Natural killer cell (primary cell): ENCODE results near the gene MS4A5. TPM values are rescaled to one million over a fixed set of nuclear protein-coding genes. Genes with fewer than 3 reads are reported as not detected.
A peak's percentile ranks its signal among the peaks of the same experiment; 100 is the strongest.
"Not testable (repeated sequence)": the region's sequence is repeated elsewhere in the genome, so short reads cannot be mapped to it uniquely, and the experiment has no call there.

ENCODE experiments used
- ATAC-seq, 3 donors: fragments of 150-1000 bp in 2 of 3; fragments of 200-7000 bp in 1 of 3; cut with Tn5 transposase; 1 replicate in 1 of 3; 2 replicates in 2 of 3; pipeline ENCODE4 v1.10.0; 2021; ENCODE audit warnings: mild to moderate bottlenecking in 2 of 3, moderate library complexity in 2 of 3
- DNase-seq, 2 donors: peaks; one replicate each; pipeline versions ENCODE4 v3.0.0 to v3.0.0-alpha.2; 2013 to 2021; ENCODE audit warnings: mixed read lengths in 1 of 2
- H3K27ac ChIP-seq: one replicate; pipeline ENCODE4 v1.5.1; 2013; ENCODE audit warnings: mild to moderate bottlenecking, low read length
- H3K27me3 ChIP-seq: one replicate; pipeline ENCODE4 v1.6.1; 2013; ENCODE audit warnings: low read length; ENCODE audit not compliant: control insufficient read depth, insufficient read depth
- H3K36me3 ChIP-seq: one replicate; pipeline ENCODE4 v1.6.1; 2013; ENCODE audit warnings: low read length; ENCODE audit not compliant: control insufficient read depth, insufficient read depth
- H3K4me1 ChIP-seq: one replicate; pipeline ENCODE4 v1.6.1; 2013; ENCODE audit warnings: low read length; ENCODE audit not compliant: control insufficient read depth, insufficient read depth
- H3K4me3 ChIP-seq: one replicate; pipeline ENCODE4 v1.5.1; 2013; ENCODE audit warnings: low read length
- H3K9me3 ChIP-seq: one replicate; pipeline ENCODE4 v1.6.1; 2013; ENCODE audit warnings: low read length; ENCODE audit not compliant: control insufficient read depth, insufficient read depth
- H3K27ac Mint-ChIP-seq, 2 donors: one replicate each; pipeline ENCODE4 v1.8.0; 2022; ENCODE audit warnings: mild to moderate bottlenecking in 2 of 2, mixed read lengths in 2 of 2, moderate library complexity in 1 of 2
- H3K27me3 Mint-ChIP-seq, 2 donors: one replicate each; pipeline ENCODE4 v1.8.0; 2022; ENCODE audit warnings: low read depth in 2 of 2, mixed read lengths in 2 of 2
- H3K36me3 Mint-ChIP-seq: one replicate; pipeline ENCODE4 v1.8.0; 2022; ENCODE audit warnings: mixed read lengths
- H3K4me1 Mint-ChIP-seq, 2 donors: one replicate each; pipeline ENCODE4 v1.8.0; 2022; ENCODE audit warnings: mixed read lengths in 2 of 2
- H3K4me3 Mint-ChIP-seq: one replicate; pipeline ENCODE4 v1.8.0; 2022; ENCODE audit warnings: mild to moderate bottlenecking, moderate library complexity, mixed read lengths
- H3K9me3 Mint-ChIP-seq, 2 donors: one replicate each; pipeline ENCODE4 v1.8.0; 2022; ENCODE audit warnings: mixed read lengths in 2 of 2
- CTCF ChIP-seq: fragments of 200-600 bp; IDR thresholded peaks from one replicate; pipeline ENCODE4 v1.8.0; 2022; ENCODE audit warnings: antibody characterized with exemption
- WGBS: methylation state at CpG from one replicate; pipeline ENCODE4 v1.1.7; 2013; ENCODE audit warnings: missing lambda C conversion rate; ENCODE audit not compliant: insufficient coverage; 5-methylcytosine and 5-hydroxymethylcytosine counted together
- intact Hi-C: fragments of 100-400 bp; cut with micrococcal nuclease; formaldehyde crosslinking; loops from one replicate; pipeline ENCODE4 v1.14.2; 2022
- total RNA-seq, 4 donors: library from RNA; stranded (reverse); fragments of 120-200 nt in 1 of 4; gene quantifications; one replicate each; pipeline versions ENCODE4 v1.2.3 to v1.2.4, GENCODE V29; 2013 to 2022

The MS4A5 gene
- total RNA-seq, 3 donors from 2014 or later (not counting 1 experiment from before 2014, with no cell fraction given), result not detected

DNA sequence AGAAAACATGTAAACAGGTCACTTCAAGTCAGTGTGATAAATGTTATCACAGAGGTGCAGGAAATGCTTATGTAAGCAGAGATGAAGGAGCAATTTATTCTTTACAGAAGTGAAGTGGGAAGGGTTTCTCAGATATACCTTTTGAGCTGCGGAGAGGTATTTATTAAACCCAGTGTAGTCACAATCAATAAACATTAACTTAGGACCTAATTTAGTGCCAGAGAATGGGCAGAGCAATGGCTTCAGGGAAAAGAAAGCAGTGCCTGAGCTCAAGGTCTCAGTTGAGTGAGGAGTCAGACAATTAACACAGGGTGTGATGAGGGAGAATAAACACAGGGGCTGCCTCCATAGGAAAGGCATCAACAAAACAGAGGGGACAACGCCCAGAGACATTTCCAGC, 1.9 kb downstream of the MS4A5 start:
- 92% methylated on average over 2 of the region's 2 CpGs for WGBS

GRCh38 chr11:60433401-60433800, 4.0 kb downstream of the MS4A5 start:
- DNase-seq, result no peak
- Histone ChIP-seq H3K9me3 (no peaks in the 10 kb centered on the region), H3K36me3 (no peaks in the 10 kb centered on the region), H3K27ac (no peak overlapping the region), H3K4me3 (no peak overlapping the region), H3K4me1 (no peaks in the 10 kb centered on the region), H3K27me3 (no peaks in the 10 kb centered on the region)
- no peaks in the 10 kb centered on the region for H3K9me3 Mint-ChIP-seq
- 93% methylated on average over 3 of the region's 4 CpGs for WGBS
- no peaks in the 10 kb centered on the region for H3K4me1 Mint-ChIP-seq
- no peak overlapping the region for H3K4me3 Mint-ChIP-seq
- TF ChIP-seq CTCF, result no peak
- intact Hi-C loops, result no loop called here
- no peak for ATAC-seq
- H3K36me3 Mint-ChIP-seq, result no peaks in the 10 kb centered on the region
- H3K27me3 Mint-ChIP-seq, result peaks cover 7 to 14% of the 10 kb centered on the region in 2 donors
- no peak overlapping the region for H3K27ac Mint-ChIP-seq

More for the DNA sequence above, 1.9 kb downstream of the MS4A5 start:
- no peak for TF ChIP-seq CTCF
- ATAC-seq (no peak), DNase-seq (no peak)
- Mint-ChIP-seq H3K9me3 (no peaks in the 10 kb centered on the region), H3K4me3 (no peak overlapping the region), H3K36me3 (no peaks in the 10 kb centered on the region), H3K27ac (no peak overlapping the region), H3K4me1 (no peaks in the 10 kb centered on the region), H3K27me3 (peaks cover 7 to 16% of the 10 kb centered on the region in 2 donors)
- Histone ChIP-seq H3K9me3 (no peaks in the 10 kb centered on the region), H3K4me1 (no peaks in the 10 kb centered on the region), H3K36me3 (no peaks in the 10 kb centered on the region), H3K4me3 (no peak overlapping the region), H3K27ac (no peak overlapping the region), H3K27me3 (no peaks in the 10 kb centered on the region)
- intact Hi-C loops, result no loop called here

DNA sequence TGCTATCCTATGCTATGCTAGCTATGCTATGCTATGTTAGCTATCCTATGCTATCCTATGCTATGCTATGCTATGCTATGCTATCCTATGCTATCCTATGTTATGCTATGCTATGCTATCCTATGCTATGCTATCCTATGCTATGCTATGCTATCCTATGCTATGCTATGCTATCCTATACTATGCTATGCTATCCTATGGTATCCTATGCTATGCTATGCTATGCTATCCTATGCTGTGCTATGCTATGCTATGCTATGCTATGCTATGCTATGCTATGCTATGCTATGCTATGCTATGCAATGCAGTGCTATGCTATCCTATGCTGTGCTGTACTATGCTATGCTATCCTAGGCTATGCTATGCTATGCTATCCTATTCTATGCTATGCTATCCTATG, 17.7 kb downstream of the MS4A5 start:
- TF ChIP-seq CTCF, result no peak
- Histone ChIP-seq H3K4me1 (peaks cover 5% of the 10 kb centered on the region), H3K27me3 (no peaks in the 10 kb centered on the region), H3K27ac (no peak overlapping the region), H3K9me3 (no peaks in the 10 kb centered on the region), H3K4me3 (peak overlapping the region; percentile 48), H3K36me3 (no peaks in the 10 kb centered on the region)
- ATAC-seq, result no peak
- Mint-ChIP-seq H3K4me1 (peaks cover 18 to 20% of the 10 kb centered on the region in 2 donors), H3K36me3 (no peaks in the 10 kb centered on the region), H3K4me3 (peak overlapping the region; percentile 97), H3K27me3 (no peaks in the 10 kb centered on the region), H3K27ac (peak overlapping the region; percentile 80 to 89), H3K9me3 (no peaks in the 10 kb centered on the region)
- intact Hi-C loops, result no loop called here
- no peak for DNase-seq

GRCh38 chr11:60447846-60448245, 18.5 kb downstream of the MS4A5 start:
- no peak for DNase-seq
- Mint-ChIP-seq H3K36me3 (no peaks in the 10 kb centered on the region), H3K4me1 (peaks cover 18 to 20% of the 10 kb centered on the region in 2 donors), H3K9me3 (no peaks in the 10 kb centered on the region), H3K27ac (peak overlapping the region; percentile 0 to 80), H3K27me3 (no peaks in the 10 kb centered on the region), H3K4me3 (no peak overlapping the region)
- TF ChIP-seq CTCF, result no peak
- H3K9me3 ChIP-seq, result no peaks in the 10 kb centered on the region
- H3K36me3 ChIP-seq, result no peaks in the 10 kb centered on the region
- H3K4me1 ChIP-seq, result peaks cover 5% of the 10 kb centered on the region
- no peak for ATAC-seq
- no peaks in the 10 kb centered on the region for H3K27me3 ChIP-seq
- intact Hi-C loops, result no loop called here
- H3K27ac ChIP-seq, result no peak overlapping the region
- no peak overlapping the region for H3K4me3 ChIP-seq

GRCh38 chr11:60451185-60451584, 21.8 kb downstream of the MS4A5 start:
- H3K27me3 Mint-ChIP-seq, H3K27ac Mint-ChIP-seq, H3K27me3 ChIP-seq, H3K9me3 ChIP-seq, H3K4me3 Mint-ChIP-seq, H3K36me3 ChIP-seq, H3K4me3 ChIP-seq, intact Hi-C loops, H3K27ac ChIP-seq, DNase-seq, H3K36me3 Mint-ChIP-seq, ATAC-seq, H3K9me3 Mint-ChIP-seq: not testable (repeated sequence)
- H3K4me1 Mint-ChIP-seq, result peaks cover 25 to 29% of the 10 kb centered on the region in 2 donors
- H3K4me1 ChIP-seq, result peaks cover 12% of the 10 kb centered on the region
- WGBS, result 95% methylated on average over 25 of the region's 32 CpGs
